ENCODE measurements around the gene CDH13.

The CDH13 gene

DNA sequence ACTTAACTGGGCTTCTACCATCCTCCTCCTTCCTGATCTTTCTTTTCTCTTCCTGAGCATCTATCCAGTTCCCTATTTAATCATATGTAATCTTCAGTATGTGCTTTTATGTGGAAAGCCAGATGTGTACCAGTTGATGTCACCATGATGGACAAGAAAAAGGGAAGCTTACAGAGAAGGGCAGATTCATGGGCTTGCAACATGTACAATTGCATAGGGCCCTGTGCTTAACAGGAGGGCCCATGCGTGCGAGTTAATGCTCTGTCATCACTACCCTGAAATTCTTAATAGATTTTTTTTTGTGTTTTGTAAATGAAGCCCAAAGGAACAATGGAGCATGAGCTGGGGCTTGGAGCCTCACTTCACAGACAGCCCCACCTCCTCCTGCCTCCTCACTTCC lies 124.3 kb downstream of the CDH13 start:
- no peak for DNase-seq

DNA sequence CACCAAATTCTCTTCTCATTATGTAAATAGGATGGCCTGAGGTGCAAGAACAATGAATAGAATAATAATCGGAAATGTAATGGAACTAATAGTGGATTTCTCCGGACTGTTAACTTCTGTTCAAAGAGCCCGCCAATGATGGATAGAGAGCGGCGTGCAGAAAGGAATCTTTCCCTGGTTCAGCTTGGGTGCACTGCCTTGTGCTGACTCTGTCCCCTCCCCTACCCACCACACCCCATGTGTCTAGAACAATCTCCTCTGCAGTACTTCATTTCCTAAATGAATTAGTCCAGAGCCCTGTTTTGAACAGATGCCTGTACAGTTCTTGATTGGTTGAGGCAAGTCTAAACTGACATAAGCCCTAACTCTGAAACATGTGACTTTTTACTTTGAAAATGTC lies 125.4 kb downstream of the CDH13 start:
- no peak for DNase-seq

DNA sequence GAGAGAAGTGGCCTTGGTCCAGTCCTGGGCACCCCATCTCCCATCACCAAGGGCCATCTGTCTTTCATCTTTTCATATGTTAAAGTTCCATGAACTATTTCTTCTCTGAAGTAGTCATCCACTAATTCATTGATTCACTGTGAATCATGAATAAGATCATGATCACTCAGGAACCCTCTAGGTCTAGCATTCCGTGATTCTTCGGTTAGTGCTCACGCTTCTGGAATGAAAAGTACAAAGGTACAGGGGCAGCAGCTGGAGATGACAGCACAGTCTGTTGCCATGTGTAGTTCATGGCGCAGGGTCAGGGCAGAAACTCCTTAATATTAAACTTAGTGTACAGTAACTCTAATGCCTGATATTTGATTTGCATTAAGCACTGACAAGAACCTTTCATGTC lies 127.1 kb downstream of the CDH13 start:
- no peak for DNase-seq

DNA sequence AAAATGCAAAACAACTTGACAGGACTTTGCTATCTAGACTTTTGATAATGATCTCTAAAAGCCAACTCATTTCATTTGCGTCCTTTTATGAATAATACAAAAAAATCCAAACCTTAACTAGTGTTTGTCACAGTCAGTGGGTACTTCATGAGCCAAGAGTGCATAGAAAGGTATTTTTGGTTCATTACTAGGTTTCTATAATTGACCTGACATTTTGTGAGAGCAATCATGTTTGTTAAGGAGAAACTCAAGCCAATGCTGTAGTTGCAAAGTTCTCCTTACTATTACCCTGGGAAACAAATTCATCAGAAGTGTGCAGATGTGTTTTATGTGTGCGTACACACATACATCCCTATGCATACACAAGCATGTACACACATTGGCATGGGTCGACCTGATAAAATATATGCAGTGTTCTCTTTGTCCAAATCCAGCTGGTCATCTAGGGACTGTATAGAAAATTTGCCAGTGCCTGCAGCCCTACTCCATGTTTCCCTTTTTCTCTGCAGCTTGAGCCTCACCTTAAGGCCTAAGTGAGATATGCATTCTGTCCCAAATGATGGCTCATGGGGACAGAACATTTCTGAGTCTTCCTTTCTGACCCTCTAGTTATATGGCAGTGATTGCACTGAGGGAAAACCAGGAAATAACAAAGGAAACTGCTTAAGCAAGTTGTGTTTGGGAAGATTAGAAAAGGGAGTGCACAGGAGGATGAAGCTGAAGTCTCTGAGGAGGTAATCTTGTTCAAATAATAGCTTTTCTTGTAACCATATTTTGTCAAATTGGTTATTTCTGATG lies 128.1 kb downstream of the CDH13 start:
- no peak for DNase-seq

DNA sequence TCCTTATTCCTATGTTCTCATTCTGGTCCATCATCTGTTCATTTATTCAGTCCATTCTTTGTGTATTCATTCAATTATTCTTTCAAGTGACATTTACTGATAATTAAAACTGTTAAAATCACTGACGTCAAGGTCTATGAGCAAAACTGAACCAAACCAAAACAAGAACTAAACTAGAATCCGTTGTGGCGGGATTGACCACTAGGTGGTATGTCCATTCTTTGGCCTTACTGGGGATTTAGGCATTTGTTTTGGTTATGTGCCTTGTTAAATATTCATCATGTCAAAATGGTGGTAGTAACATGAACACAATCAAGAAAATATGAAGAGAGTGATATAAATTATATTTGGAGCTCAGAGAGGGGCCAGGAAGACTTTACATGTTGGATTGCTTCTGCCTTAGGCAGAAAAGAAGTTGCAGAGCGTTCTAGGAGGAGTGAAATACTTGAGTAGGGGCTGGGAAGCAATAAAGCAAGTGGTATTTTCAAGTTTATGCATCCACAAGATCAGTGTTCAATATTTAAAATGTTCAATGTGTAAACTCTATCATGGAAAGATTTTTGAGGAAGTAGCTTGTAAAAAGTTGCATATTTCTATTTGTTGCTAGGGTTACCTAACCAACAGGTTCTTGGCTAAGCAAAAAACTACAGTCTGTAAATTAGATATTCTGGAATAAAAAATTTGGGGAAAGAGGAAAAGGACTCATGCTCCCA lies 129.0 kb downstream of the CDH13 start:
- no peak for DNase-seq

DNA sequence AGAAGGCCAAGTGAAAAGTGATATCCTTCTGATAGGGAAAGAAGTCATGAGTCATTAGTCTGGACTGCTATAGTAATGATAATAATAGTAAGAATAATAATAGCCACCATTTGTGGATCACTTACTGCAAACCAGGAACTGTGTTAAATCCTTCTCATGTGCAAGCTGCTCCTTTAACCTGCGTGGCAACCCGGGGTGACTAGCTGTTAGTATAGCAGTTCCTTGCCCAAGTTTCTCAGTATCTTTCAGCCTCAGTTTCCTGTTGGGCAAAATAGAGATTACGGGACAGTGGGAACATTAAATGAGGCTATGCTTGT lies 129.5 kb downstream of the CDH13 start:
- no peak for DNase-seq

DNA sequence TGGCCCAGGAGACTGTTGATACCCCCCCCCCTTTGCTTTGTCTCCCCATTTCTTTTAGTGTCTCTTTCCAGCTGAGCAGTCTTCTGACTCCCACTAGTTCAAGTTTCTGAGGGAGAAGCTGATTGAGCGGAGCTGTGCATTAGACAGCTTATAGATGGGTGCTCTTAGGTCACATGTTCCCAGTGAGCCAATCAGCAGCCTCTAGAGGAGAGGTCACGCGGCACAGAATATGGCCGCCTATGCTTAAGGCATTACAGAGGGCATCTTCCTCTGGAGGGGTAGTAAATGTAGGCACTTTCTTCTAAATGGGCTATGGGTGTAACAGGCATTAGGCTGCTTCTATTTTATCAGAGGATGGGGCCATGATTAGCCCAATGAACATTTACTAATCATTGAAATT lies 131.6 kb downstream of the CDH13 start:
- no peak for DNase-seq

DNA sequence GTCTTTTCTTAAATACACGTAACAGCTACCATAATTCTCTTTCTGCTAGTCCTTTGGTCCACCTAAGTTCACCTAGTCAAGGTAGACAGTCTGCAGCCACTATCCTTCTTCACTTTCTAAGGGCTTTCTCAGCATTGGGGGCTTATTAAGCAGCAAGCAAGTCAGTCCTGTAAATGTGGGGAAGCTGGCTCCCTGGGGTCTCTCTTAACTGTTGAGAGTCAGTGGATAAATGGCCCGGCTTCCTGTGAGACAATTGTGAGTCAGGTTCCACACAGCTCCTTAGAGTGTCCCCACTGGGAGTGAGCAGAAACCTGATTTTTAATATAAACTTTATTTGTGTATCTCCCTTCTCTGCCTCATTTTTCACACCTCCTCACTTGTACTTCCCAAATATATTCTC lies 132.1 kb downstream of the CDH13 start:
- no peak for DNase-seq

DNA sequence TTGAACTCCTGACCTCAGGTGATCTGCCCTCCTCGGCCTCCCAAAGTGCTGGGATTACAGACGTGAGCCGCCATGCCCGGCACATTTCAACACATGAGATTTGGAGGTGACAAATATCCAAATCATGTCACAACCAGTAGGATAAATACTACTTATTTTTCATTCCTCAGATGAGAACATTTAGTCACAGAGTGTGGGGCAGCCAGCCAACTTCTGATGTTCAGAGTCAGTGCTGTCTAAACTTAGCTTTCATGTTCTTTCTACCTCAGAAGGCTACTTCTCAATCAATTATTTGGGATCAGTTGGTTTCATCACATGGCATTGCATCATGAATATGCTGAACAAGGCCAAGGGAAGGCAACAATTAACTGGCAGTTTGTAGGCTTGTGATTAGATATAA lies 134.5 kb downstream of the CDH13 start:
- DNase-seq, result no peak

DNA sequence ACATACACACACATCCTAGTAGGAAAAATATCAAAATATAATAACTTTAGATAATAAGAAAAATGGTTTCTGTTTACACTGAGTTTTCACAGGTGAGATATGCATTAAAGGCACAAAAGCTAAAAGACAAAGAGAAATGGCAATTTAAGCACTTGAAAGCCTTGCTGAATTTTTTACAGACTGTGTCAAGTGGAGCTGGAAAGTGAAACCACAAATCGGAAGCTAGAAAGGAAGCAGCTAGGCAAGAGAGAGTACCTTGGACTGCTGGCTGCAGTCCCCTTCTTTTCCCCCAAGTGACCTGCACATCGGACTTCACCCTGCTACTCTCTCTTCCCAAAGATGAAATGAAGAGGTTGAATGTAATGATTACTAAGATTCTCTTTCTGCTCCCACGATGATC lies 135.1 kb downstream of the CDH13 start:
- DNase-seq, result no peak

DNA sequence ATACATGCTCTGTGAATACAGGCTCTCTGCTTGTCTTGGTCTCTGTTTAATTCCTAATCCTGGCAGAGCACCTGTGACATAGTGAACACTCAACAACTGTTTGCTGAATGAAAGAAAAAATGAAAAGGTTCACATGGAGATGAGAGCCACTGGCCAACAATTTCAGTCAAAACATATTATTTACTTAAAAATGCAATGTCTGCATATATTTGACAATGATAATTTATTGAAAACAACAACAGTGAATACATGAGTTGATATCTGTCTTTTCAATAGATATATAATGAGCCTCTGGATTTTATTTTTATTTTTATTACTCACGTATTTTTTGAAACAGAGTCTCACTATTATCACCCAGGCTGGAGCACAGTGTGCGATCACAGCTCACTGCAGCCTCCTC lies 136.6 kb downstream of the CDH13 start:
- DNase-seq, result no peak

DNA sequence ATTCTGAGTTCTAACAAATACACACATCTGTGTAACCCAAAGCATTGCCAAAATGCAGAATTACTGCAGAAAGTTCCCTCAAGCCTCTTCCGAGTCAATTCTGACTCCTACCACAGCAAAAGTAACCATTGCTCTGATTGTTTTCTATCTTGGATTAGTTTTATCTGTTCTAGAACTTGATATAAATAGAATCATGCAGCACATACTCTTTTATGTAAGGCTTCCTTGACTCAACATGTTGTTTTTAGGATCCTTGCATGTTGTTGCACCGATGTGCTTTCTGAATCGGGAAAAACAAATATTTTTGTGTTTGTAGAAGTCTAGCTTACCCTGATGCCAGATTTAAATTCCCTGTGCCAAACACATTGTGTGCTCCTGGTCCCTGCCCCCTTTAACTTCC lies 140.4 kb downstream of the CDH13 start:
- DNase-seq, result no peak

DNA sequence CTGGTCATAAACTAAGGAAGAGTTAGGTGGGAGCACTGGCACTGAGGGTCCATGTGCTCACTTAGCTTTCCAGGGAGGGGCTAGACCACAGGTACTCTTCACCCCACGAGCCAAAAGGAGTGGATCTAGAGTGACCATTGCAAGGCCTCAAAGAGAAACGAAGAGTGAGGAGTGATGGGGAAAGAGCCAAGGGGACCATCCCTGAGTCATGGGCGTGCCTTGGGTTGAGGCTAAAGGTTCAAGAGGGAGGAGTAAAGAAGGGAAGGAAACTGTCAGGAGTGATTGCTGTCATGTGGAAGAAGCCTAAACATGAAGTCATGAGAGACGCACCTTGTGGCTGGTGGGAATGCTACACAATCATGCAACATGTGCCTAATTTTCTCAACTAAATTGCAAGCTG lies 141.0 kb downstream of the CDH13 start:
- no peak for DNase-seq

DNA sequence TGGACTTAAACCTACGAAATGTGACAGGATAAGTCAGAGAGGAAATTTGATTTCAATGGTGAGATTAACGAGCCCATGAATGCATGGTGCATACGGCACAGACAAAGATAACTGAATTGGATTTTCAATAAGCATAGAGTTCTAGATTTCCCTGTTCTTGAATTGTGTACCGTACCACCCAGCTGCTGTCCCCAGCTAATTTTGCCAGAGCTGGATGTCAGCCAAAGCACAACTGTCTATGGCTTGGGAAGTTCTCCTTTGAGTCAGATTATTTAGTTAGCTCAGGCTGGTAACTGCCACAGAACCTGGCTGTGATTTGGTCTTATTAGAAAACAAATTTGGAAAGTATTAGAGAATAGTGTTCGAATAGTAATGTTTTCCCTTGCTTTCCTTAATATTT lies 143.1 kb downstream of the CDH13 start:
- no peak for DNase-seq

DNA sequence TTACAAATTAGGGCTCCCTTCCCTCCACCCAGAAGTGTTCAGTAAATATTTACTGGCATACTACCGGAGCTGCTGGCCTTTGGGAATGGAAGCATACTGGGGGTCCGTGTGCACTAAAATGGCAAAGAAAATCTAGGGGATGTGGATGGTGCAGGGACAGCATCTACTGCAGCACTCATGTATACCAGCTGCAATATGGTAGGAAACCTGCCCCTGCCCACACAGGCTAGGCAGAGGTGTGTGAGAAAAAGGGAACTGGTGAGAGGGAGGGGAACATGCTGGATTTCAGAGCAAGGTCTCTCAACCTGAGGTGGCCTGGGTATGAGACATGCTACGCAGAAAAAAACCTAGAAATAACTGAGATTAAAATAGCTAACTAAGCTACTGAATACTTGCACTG lies 145.4 kb downstream of the CDH13 start:
- DNase-seq, result no peak

DNA sequence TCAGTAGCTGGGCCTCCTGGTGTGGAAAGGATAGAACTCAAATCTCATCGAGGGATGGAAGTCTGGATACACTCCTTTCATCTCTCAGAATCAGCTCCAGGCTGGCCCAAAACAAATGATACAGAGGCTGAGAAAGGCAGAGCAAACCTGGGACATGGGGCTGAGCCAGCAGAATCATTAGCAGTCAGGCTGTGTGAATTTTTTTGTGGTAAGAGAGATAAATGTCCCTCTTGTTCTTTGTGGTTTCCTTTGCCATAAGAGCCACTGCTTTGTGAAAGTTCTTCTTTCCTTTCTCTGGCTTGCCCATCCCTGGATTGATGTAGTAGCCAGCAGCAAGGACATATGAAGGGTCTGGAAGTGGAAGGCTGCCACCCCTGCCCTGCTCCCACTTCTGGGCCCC lies 146.2 kb downstream of the CDH13 start:
- DNase-seq, result no peak

DNA sequence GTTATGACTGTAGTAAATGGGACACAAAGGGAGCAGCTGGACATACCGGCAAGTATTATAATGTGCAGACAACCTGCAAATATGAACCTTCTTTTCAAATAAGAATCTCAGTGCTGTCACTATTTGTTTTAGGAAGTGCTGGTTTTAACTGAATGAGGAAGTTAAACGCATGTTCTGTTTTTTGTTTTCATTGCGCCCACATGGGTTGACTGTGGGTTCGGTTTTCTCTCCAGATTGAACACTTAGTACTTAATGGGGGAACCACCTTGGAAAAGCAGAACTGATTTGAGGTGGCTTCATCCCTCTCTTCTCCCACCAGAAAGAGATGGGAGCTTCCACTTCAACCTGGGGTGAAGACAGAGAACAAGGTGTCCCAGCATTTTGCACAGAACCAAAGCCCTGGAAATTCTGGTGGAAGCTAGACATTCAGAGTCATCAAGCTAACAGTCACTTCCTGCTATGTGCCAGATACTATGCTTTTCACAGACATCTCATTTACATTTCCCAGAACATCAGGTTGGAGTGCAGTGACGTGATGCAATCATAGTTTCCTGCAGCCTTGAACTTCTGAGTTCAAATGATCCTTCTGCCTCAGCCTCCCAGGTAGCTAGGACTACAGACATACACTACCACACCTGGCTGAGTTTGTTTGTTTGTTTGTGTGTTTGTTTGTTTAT lies 149.8 kb downstream of the CDH13 start:
- no peak for DNase-seq

DNA sequence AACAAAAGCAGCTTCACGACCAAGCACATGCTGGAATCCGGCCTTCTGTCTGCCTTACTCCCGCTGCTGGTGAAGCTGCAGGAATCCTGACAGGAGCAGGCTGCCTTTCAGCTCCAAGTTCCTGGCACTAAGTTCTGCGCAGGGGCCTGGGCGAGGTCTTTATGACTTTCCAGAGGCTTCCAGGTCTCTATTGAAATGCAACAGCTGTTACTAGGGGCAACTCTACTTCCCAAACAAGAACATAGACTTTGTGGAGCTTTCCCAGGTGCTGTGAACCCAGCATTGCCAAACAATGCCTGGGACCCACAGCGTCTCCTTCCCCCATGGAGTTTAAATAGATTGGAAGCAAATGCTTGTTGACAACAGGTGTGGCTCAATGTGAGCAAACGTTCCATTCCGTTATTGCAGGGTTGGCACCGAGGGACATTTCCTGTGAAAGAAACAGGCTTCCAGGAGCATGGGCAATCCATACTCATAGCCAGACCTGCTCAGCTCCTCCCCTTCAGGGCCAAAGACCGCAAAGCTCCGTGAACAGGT lies 156.0 kb downstream of the CDH13 start:
- no peak for DNase-seq

DNA sequence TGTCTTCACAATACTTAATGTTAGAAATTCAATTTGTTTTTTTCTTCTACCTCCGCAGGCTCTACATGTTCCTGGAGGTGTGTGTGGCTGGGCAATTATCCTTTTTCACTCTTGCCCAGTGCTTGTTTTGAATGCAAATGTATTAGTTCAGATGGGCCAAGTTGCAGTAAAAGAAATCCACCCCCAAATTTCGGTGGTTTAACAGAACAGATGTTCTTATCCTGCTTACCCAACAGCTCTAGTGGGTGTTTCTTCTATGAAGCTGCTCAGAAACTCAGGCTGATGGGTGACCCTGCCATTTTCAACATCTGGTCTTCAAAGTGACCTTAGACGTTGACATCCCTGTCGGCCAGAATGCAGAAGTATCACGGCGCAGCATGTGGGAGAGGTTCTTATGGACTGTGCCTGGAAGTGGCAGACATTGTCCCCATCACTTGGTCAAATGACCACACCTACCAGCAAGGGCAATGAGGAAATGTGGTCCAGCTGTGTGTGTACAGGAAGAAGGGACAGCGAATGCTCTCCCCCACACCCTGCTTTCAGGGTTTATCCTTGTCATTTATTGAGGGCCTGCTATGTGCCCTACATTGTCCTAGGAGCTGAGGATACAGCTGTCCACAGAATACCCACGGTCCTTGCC lies 157.3 kb downstream of the CDH13 start:
- no peak for DNase-seq

DNA sequence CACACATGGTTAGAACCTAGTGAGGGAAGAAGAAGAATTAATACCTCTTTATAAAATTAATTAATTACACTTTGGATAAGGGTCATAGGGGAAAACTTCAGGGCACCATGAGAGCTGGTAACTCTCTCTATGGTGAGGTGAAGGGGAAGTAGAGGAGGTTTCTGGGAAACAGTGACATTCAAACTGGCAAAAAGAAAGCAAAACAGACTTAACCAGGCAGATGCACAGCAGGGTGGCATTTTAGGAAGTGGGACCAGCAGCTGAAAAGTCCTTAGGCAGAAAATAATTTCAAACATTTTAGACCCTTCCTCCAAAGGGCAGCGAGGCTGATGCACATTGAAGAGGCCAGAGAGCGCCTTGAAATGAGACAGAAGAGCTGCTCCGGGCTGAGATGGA lies 157.8 kb downstream of the CDH13 start:
- DNase-seq, result no peak

DNA sequence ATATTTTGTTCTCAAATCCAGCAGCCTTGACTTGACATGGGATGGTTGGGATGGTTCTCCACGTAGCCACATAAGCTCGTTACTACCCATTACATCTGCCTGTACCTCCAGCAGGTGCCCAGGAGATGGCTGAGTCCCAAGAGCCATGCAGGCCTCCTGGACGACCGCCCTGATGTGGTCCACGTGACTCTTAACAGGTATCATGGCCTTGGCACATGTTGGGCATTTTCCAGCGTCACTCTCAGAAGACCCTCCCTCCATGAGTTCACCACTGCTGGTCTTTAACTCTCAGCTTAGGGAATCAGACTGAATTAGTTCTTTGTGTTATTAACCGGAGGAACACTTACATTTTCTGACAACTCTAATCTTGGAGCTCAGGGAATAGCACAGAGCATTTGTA lies 161.5 kb downstream of the CDH13 start:
- DNase-seq, result no peak

DNA sequence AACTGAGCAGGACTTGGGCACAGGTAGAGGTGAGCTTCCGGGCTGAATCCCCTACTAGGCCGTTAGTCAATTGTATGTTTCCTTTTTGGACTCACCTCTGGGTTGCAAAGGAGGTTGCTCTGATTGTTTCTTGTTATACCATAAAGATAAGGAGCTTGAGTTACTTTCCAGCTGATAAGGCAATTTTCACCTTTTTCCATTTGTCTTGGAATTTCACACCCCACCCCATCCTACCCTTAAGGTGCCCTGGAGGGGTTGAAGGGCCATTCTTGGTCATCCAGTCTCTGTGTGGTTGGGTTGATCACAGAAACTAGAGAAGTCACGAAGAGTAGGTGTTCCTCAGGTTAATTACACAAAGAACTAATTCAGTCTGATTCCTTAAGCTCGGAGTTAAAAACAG lies 162.2 kb downstream of the CDH13 start:
- DNase-seq, result no peak

DNA sequence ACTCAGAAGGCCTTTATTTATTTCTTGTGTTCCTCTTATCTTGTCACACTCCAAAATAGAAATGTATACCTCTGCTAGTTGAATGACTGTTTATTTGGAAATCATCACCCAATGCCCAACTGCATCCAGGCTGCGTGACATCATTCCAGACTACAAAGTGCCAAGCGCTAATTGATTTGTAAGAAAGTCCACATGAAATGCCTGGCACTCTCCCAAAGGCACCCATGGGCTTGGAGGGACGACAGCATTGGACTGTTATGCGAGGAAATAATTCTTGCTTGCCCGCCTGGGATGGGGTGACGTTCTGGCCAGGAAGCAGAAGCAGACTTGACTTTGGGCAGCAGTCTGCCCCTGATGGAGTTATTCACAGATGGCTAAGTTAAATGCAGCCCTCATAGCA lies 165.9 kb downstream of the CDH13 start:
- DNase-seq, result no peak
